PC-9 (cell line): ENCODE data around the gene TAF4B.

Experiments used
- EZH2 ChIP-seq: fragments of 200-600 bp; sonication (generic); IDR thresholded peaks from 2 replicates; pipeline ENCODE4 v1.8.0; 2017; ENCODE audit warnings: antibody characterized with exemption, low read depth
- TF ChIP-seq, protein P1 (sequence below): fragments of 200-600 bp; sonication (generic); conservative IDR thresholded peaks from 2 replicates; pipeline ENCODE4 v1.6.1; 2017; ENCODE audit warnings: mixed run types, antibody characterized with exemption, mild to moderate bottlenecking, moderate library complexity

DNA sequence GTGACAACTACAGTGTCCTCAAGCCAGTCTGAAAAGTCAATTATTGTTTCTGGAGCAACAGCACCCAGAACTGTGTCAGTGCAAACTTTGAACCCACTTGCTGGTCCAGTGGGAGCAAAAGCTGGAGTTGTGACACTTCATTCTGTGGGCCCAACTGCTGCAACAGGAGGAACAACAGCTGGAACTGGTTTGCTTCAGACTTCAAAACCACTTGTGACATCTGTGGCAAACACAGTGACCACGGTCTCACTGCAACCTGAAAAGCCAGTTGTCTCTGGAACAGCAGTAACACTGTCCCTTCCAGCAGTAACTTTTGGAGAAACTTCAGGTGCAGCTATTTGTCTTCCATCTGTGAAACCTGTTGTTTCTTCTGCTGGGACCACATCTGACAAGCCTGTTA is 59.8 kb downstream of the TAF4B start:
- TF ChIP-seq, protein P1, sequence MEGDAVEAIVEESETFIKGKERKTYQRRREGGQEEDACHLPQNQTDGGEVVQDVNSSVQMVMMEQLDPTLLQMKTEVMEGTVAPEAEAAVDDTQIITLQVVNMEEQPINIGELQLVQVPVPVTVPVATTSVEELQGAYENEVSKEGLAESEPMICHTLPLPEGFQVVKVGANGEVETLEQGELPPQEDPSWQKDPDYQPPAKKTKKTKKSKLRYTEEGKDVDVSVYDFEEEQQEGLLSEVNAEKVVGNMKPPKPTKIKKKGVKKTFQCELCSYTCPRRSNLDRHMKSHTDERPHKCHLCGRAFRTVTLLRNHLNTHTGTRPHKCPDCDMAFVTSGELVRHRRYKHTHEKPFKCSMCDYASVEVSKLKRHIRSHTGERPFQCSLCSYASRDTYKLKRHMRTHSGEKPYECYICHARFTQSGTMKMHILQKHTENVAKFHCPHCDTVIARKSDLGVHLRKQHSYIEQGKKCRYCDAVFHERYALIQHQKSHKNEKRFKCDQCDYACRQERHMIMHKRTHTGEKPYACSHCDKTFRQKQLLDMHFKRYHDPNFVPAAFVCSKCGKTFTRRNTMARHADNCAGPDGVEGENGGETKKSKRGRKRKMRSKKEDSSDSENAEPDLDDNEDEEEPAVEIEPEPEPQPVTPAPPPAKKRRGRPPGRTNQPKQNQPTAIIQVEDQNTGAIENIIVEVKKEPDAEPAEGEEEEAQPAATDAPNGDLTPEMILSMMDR, result no peak
- TF ChIP-seq EZH2, result no peak
